WERI-Rb-1 (cell line): ENCODE data around the gene CRYGN.

ENCODE experiments used
- DNase-seq: peaks from one replicate; pipeline ENCODE4 v3.0.0-alpha.2; 2020
- H3K27ac ChIP-seq: fragments of 250-450 bp; sonication (Bioruptor Pico); 2 replicates; pipeline ENCODE4 v1.5.1; 2020; ENCODE audit warnings: mild to moderate bottlenecking, moderate library complexity
- H3K27me3 ChIP-seq: fragments of 250-450 bp; sonication (Bioruptor Pico); 2 replicates; pipeline ENCODE4 v1.5.1; 2021; ENCODE audit warnings: mild to moderate bottlenecking, low read depth, moderate library complexity; ENCODE audit not compliant: insufficient read depth, severe bottlenecking
- H3K36me3 ChIP-seq: fragments of 250-450 bp; sonication (Bioruptor Pico); 2 replicates; pipeline ENCODE4 v1.5.1; 2020; ENCODE audit warnings: mild to moderate bottlenecking, moderate library complexity
- H3K4me3 ChIP-seq: 2 replicates; pipeline ENCODE4 v1.5.1; 2011; ENCODE audit warnings: low read depth, mild to moderate bottlenecking, control low read depth, low read length
- H3K9me3 ChIP-seq: fragments of 250-450 bp; sonication (Bioruptor Pico); 2 replicates; pipeline ENCODE4 v1.5.1; 2021; ENCODE audit warnings: mild to moderate bottlenecking, moderate library complexity; ENCODE audit not compliant: severe bottlenecking
- CTCF ChIP-seq: IDR thresholded peaks from 2 replicates; pipeline ENCODE4 v1.5.1; 2011; ENCODE audit warnings: low read depth, mild to moderate bottlenecking, control low read depth, inconsistent platforms, low read length

The CRYGN gene

GRCh38 chr7:151439855-151440798 lies at the start of gene CRYGN:
Gene CRYGN (minus strand): TSS chr7:151440141. CDS start chr7:151439917, 224 bp downstream.
- H3K27me3 ChIP-seq: no peaks in the 10 kb centered on the region
- DNase-seq: peak; percentile 33
- H3K9me3 ChIP-seq: peaks cover 3% of the 10 kb centered on the region
- H3K27ac ChIP-seq: no peak within 1 kb of the TSS
- no peak for TF ChIP-seq CTCF
- H3K4me3 ChIP-seq: peak within 1 kb of the TSS; percentile 52
- no peaks in the 10 kb centered on the region for H3K36me3 ChIP-seq

- DNase-seq: no peak
- no peaks in the 10 kb centered on the region for H3K27me3 ChIP-seq
Observed at GRCh38 chr7:151489498-151489897, 49.6 kb upstream of the CRYGN start.

GRCh38 chr7:151488096-151488495 lies 48.2 kb upstream of the CRYGN start:
- H3K36me3 ChIP-seq: peaks cover 69% of the 10 kb centered on the region
- no peaks in the 10 kb centered on the region for H3K27me3 ChIP-seq
- DNase-seq: no peak
- no peak for TF ChIP-seq CTCF
- H3K27ac ChIP-seq: no peak overlapping the region
- no peaks in the 10 kb centered on the region for H3K9me3 ChIP-seq
- no peak overlapping the region for H3K4me3 ChIP-seq

More at GRCh38 chr7:151489498-151489897, 49.6 kb upstream of the CRYGN start:
- H3K36me3 ChIP-seq: peaks cover 57% of the 10 kb centered on the region
- no peak overlapping the region for H3K27ac ChIP-seq
- no peak overlapping the region for H3K4me3 ChIP-seq
- TF ChIP-seq CTCF: no peak
- no peaks in the 10 kb centered on the region for H3K9me3 ChIP-seq

GRCh38 chr7:151487228-151487627 lies 47.3 kb upstream of the CRYGN start:
- Histone ChIP-seq H3K36me3 (peaks cover 78% of the 10 kb centered on the region), H3K4me3 (no peak overlapping the region), H3K27me3 (no peaks in the 10 kb centered on the region), H3K27ac (no peak overlapping the region), H3K9me3 (no peaks in the 10 kb centered on the region)
- DNase-seq: no peak
- TF ChIP-seq CTCF: no peak

GRCh38 chr7:151486074-151486473 lies 46.1 kb upstream of the CRYGN start:
- Histone ChIP-seq H3K9me3 (no peaks in the 10 kb centered on the region), H3K36me3 (peaks cover 86% of the 10 kb centered on the region), H3K27me3 (no peaks in the 10 kb centered on the region), H3K4me3 (no peak overlapping the region), H3K27ac (no peak overlapping the region)
- no peak for TF ChIP-seq CTCF
- no peak for DNase-seq
